HG03571 (cell line): ENCODE data around the gene ESYT1.

Experiments
- ATAC-seq: cut with Tn5 transposase; IDR thresholded peaks from one replicate; pipeline ENCODE4 v1.9.1; 2021; ENCODE audit not compliant: unreplicated experiment

ESYT1 gene

GRCh38 chr12:56172839-56173238 lies 44.8 kb downstream of the ESYT1 start:
- ATAC-seq = no peak

DNA sequence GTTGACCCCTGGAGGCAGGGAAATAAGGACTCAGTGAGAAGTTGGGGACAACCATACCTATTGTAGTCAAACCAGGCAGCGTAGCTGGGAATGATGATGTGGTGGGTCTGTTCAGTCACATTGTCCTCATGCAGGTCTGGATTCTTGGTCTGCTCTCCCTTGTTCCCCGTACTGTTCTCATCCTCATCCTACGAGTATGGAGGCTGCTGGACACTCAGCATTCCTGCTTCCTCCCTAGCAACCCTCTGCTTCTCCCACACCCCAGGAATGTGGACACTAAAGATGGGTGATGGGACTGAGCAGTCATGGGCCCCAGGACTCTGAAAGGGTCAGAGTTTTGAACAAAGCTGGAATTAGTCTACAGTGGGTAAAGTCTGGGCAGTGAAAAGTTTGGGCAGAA lies 50.3 kb downstream of the ESYT1 start:
- ATAC-seq = no peak

DNA sequence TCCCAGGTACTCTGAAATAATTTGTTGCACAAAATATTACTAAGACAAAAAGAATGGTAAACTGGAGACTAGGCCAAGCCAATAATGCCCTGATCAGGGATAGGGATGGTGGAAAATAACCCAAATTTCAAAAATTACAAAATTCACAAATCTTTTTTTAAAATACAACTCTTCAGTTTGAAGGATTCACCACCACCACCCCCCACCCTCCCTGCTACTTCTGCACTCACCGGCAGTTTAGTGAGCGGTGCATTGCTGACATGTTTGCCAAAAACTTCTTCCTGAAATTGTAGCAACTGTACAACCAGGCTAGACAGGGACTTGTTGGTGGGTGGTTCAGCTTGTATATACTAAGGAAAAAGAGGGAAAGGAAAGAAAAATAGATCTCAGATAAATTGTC lies 58.9 kb downstream of the ESYT1 start:
- ATAC-seq = no peak

DNA sequence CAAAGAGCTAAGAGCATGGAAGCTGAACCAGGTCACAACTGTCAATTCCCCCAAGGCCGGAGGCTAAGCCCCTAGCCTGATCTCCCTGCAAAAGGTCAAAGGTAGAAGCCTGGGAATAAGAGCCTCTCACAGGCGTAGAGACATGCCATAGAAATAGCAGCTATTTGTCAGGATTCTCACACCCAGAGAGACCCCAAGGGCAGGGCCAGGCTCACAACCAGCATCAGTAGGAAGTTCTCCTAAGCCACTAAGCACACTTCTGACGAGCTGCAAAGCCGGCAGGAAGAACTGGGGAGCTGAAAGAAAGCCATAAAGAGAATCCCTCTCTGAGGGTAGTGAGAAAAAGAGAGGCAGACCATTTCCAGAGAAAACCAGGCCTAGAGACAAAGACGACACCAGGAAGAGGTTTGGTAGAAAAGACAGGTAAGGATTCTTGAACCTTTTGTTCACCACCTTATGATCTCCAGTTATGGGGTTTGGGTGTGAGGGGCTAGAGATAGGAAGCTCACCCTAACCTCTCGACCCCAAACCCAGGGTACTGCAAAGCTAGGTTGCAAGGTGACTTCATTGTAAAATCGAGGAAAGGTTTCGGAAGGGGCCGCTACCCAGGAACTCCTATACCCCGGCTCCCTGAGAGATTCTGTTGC lies 60.2 kb downstream of the ESYT1 start:
- no peak for ATAC-seq

DNA sequence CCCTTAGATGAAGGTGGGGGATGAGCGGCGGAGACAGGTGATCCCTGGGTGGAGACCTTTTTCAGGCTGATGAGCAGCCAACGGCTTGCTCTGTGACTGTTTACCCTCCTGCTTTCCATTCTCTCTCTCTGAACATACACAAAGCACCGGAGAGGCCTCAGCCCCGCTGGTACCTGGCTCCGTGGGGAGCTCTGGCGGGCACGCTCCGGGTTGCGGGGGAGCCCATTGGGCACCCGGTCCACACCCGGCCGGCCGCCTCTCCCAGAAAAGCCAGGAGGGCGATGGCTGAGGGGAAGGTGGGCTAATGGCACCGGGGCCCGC lies 60.7 kb downstream of the ESYT1 start:
- no peak for ATAC-seq

DNA sequence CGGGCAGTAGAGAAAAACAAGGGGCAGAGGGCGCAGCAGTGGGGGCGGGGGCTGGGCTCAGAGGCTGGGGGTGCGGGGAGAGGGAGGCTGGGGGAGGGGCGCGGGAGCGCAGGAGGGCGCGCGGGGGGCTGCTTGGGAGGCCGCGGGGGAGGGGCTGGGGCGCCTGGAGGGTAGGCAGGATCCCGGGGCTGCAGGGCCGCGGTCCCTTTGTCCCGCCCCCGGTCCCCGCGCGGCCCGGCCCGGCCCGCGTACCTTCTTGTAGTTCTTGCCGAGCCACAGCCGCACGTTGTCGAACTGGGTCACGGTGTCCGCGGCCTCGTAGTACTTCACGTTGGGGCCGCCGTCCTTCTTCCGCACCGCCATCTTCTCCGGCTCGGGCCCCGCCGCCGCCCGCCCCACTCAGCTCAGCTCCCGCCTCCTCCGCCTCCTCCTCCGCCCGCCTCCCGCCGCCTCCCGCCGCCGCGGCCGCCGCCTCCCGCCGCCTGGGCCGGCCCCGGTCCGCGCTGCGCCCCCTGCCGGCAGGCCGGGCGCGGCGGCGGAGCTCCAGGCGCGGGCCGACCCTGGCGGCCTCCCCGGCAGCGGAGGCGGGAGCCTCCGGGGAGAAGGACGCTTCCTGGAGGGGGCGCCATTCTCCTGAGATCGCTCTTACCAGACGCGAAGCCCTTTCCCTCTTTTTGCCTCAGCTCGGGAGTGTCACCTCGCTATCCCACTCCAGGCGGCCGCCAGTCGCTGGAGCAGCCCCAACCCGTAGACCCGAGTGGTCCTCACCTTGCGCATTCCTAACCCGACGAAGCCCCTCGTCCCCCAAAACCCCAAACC lies 61.2 kb downstream of the ESYT1 start, which contains the start of gene SMARCC2:
Gene SMARCC2 (minus strand): TSS at position 385 of the 819 bp plus-strand sequence. CDS start 22 bp downstream, at position 363.
- ATAC-seq = peak; percentile 63

DNA sequence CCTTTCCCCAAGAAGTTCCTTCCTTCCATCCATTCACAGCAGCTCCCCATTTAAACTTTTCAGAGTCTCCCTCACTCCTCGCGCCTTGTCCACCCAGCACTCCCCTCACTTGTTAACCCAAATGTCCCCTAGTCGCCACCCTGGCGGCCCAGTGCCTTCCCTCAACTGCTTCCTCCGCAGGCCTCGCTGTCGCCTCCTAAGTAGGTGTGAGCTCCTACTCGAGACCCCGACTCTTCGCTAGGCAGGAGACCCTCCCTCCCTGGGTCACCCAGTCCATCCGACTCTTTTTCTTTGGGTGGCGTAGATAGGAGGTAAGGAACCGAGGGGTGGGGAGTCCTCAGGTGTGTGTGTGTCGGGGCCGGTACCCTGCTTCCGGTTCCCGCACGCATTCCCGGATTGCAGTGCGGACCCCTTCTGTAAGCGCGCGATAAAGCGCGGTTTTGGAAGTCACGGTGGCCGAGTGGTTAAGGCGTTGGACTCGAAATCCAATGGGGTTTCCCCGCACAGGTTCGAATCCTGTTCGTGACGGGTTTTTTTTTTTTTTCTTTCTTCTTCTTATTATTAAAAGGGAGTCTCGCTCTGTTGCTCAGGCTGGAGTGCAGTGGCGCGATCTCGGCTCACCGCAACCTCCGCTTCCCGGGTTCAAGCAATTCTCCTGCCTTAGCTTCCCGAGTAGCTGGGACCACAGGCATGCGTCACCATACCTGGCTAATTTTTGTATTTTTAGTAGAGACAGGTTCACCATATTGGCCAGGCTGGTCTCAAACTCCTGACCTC lies 62.0 kb downstream of the ESYT1 start:
- ATAC-seq = peak; percentile 18

DNA sequence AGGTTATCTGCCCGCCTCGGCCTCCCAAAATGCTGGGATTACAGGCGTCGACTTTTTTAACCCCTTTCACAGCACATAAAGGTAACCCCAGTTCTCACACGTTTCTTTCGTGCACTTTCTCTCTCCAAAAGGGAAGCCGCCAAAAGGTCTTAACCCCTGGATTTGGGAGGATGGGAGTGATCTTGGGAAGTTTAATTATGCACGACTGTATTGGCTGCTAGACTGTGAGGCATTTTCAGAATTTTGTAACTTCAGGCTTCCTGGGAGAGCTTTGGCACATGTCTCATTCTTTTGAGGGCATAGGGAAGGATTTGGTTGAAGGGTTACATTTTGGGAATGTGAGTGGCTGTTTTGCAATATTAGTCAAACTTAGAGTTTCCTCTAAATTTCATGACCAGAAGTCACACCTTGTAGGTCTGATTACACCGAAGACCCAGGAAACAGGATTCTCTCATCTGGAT lies 62.7 kb downstream of the ESYT1 start:
- ATAC-seq = no peak

- no peak for ATAC-seq
These were observed 64.5 kb downstream of the ESYT1 start for GRCh38 chr12:56192582-56192981.

DNA sequence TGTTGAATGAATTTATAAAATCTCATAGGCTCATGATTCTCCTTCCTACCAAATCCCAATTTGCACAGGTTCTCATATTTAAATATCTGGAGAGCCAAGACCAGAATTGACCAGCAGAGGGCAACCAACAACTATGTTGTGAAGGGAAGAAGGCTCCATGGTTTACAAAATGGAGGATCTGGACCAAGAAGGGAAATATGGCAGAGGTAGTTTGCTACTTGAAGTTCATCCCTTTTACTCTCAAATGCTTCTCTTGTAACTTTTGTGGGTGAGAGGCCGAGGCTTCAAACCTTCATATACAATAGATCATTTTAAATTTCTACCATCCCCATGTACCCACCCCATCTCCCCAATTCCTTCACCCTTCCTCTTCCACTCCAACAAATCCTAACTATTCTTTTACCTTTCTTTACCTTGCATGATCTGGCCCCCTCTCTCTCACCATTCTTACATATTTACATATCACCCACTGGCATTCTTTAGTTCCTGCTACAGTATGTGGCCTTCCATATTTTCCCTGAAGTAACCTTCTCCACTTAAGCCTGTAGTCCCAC lies 65.0 kb downstream of the ESYT1 start:
- no peak for ATAC-seq
